Endothelial cell (in vitro differentiated cells): Measurements from ENCODE around the gene ALKBH5. TPM values are rescaled to one million over a fixed set of nuclear protein-coding genes. Genes with fewer than 3 reads are reported as not detected.

Source experiments
- DNase-seq: peaks from one replicate; pipeline ENCODE4 v3.0.0; 2021; ENCODE audit warnings: low spot score
- H3K27ac Mint-ChIP-seq: one replicate; pipeline ENCODE4 v1.8.0; 2021; ENCODE audit warnings: mixed read lengths, inconsistent platforms; ENCODE audit not compliant: unreplicated experiment
- H3K27me3 Mint-ChIP-seq: one replicate; pipeline ENCODE4 v1.8.0; 2021; ENCODE audit warnings: mild to moderate bottlenecking, moderate library complexity, mixed read lengths, inconsistent platforms; ENCODE audit not compliant: unreplicated experiment
- H3K36me3 Mint-ChIP-seq: one replicate; pipeline ENCODE4 v1.8.0; 2021; ENCODE audit warnings: mild to moderate bottlenecking, low read depth, mixed read lengths, inconsistent platforms; ENCODE audit not compliant: unreplicated experiment
- H3K4me1 Mint-ChIP-seq: one replicate; pipeline ENCODE4 v1.8.0; 2021; ENCODE audit warnings: mild to moderate bottlenecking, mixed read lengths, inconsistent platforms; ENCODE audit not compliant: unreplicated experiment
- H3K4me3 Mint-ChIP-seq: one replicate; pipeline ENCODE4 v1.8.0; 2021; ENCODE audit warnings: mild to moderate bottlenecking, mixed read lengths, inconsistent platforms; ENCODE audit not compliant: unreplicated experiment
- H3K9me3 Mint-ChIP-seq: one replicate; pipeline ENCODE4 v1.8.0; 2021; ENCODE audit warnings: mixed read lengths, inconsistent platforms; ENCODE audit not compliant: unreplicated experiment
- CTCF ChIP-seq: fragments of 200-600 bp; sonication (generic); IDR thresholded peaks from one replicate; pipeline ENCODE4 v1.5.0; 2021; ENCODE audit warnings: antibody characterized with exemption; ENCODE audit not compliant: unreplicated experiment
- total RNA-seq: library from RNA; stranded (reverse); fragmentation: NEBNext Ultra II Directional; extraction: Animal tissue kit (Norgen Biotek cat#: 25700); gene quantifications from one replicate; pipeline ENCODE4 v1.2.1, GENCODE V29; 2021; ENCODE audit not compliant: unreplicated experiment

Gene ALKBH5
- total RNA-seq, 1 donor from 2014 or later, result 55.3 TPM

- Mint-ChIP-seq H3K27ac (no peak overlapping the region), H3K9me3 (no peaks in the 10 kb centered on the region), H3K27me3 (no peaks in the 10 kb centered on the region), H3K4me3 (no peak overlapping the region), H3K4me1 (peaks cover 7% of the 10 kb centered on the region), H3K36me3 (no peaks in the 10 kb centered on the region)
- TF ChIP-seq CTCF, result no peak
- no peak for DNase-seq
Observed at GRCh38 chr17:18146980-18147379, 36.6 kb upstream of the ALKBH5 start.

DNA sequence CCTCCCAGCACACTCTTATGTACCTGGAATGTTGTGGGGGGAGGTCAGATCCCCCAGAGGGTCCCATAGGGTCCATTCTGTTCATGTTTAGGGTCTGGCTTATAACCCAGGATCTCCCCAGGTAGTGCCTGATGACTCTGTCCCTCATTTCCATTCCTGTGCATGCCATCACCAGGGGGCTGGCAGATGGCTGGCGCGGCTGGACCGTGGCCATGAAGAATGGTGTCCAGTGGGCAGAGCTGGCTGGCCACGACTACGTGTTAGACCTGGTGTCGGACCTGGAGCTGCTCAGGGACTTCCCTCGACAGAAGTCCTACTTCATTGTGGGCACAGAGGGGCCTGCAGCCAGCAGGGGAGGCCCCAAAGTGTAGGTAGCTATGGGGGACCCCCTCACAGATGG lies 35.0 kb upstream of the ALKBH5 start:
- H3K4me1 Mint-ChIP-seq, result peaks cover 12% of the 10 kb centered on the region
- H3K27me3 Mint-ChIP-seq, result no peaks in the 10 kb centered on the region
- TF ChIP-seq CTCF, result no peak
- no peak overlapping the region for H3K4me3 Mint-ChIP-seq
- H3K27ac Mint-ChIP-seq, result no peak overlapping the region
- no peaks in the 10 kb centered on the region for H3K9me3 Mint-ChIP-seq
- DNase-seq, result no peak
- H3K36me3 Mint-ChIP-seq, result peaks cover 4% of the 10 kb centered on the region

- H3K4me1 Mint-ChIP-seq, result peaks cover 20% of the 10 kb centered on the region
- no peak overlapping the region for H3K4me3 Mint-ChIP-seq
- H3K9me3 Mint-ChIP-seq, result no peaks in the 10 kb centered on the region
- no peak for TF ChIP-seq CTCF
- no peak for DNase-seq
- peaks cover 3% of the 10 kb centered on the region for H3K27me3 Mint-ChIP-seq
- peaks cover 4% of the 10 kb centered on the region for H3K36me3 Mint-ChIP-seq
- no peak overlapping the region for H3K27ac Mint-ChIP-seq
Observed at GRCh38 chr17:18151290-18151689, 32.3 kb upstream of the ALKBH5 start.

- H3K27me3 Mint-ChIP-seq, result peaks cover 8% of the 10 kb centered on the region
- peaks cover 23% of the 10 kb centered on the region for H3K4me1 Mint-ChIP-seq
- no peak for TF ChIP-seq CTCF
- H3K9me3 Mint-ChIP-seq, result no peaks in the 10 kb centered on the region
- H3K4me3 Mint-ChIP-seq, result no peak overlapping the region
- no peak for DNase-seq
- H3K27ac Mint-ChIP-seq, result no peak overlapping the region
- H3K36me3 Mint-ChIP-seq, result peaks cover 7% of the 10 kb centered on the region
Observed at GRCh38 chr17:18155179-18155578, 28.4 kb upstream of the ALKBH5 start.

DNA sequence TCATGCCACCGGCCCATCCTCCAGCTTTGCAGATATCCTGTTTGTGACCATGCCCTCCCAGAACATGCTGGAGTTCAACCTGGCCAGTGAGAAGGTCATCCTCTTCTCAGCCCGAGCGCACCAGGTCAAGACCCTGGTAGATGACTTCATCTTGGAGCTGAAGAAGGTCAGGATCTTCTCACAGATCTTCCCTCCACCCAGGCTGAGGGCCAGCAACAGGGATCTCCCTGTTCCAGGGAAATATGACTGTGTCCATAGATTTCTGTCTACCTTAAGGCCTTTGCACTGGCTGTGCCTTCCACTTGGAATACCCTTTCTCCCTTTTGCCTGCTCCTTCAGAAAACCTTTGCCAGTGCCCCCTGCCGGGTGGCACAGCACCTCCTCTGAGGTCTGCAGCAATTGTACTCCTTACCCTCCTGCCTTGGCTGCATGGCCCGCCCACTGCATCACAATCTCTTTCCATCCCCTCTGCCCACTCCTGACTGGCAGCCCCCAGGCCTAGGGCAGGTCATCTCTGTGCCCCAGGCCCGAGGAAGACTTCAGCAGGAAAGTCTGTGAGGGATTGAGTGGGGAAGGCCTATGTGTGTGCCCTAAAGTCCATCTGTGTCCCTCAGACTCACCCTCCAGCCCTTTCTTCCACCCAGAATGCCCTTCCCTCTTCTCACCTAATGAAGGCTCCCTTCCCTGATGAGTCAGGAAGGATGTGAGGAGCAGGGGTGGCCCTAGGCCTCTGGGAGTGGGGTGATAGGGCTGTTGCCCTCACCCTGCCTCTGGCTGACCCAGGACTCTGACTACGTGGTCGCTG lies 27.3 kb upstream of the ALKBH5 start:
- Mint-ChIP-seq H3K4me1 (peaks cover 23% of the 10 kb centered on the region), H3K27ac (no peak overlapping the region), H3K36me3 (peaks cover 7% of the 10 kb centered on the region), H3K4me3 (peak overlapping the region; percentile 11), H3K27me3 (peaks cover 8% of the 10 kb centered on the region), H3K9me3 (no peaks in the 10 kb centered on the region)
- no peak for DNase-seq
- TF ChIP-seq CTCF, result no peak
